Activated T-cell treated with anti-CD3 and anti-CD28 coated beads, Interleukin-2, amount 50 U/mL, for 24 hours (primary cell): ENCODE results near the gene SUPT20HL1.
"Not testable (repeated sequence)": the region's sequence is repeated elsewhere in the genome, so short reads cannot be mapped to it uniquely, and the experiment has no call there.

Source experiments
- DNase-seq: peaks from one replicate; pipeline ENCODE4 v3.0.0-alpha.2; 2020
- H3K27ac Mint-ChIP-seq: 2 replicates; pipeline ENCODE4 v1.8.0; 2020; ENCODE audit warnings: mild to moderate bottlenecking, mixed read lengths
- H3K27me3 Mint-ChIP-seq: 2 replicates; pipeline ENCODE4 v1.8.0; 2020; ENCODE audit warnings: mixed read lengths
- H3K36me3 Mint-ChIP-seq: 2 replicates; pipeline ENCODE4 v1.8.0; 2020; ENCODE audit warnings: low read depth, mixed read lengths
- H3K4me1 Mint-ChIP-seq: 2 replicates; pipeline ENCODE4 v1.8.0; 2020; ENCODE audit warnings: low read depth, mixed read lengths
- H3K4me3 Mint-ChIP-seq: 2 replicates; pipeline ENCODE4 v1.8.0; 2020; ENCODE audit warnings: mild to moderate bottlenecking, moderate library complexity, mixed read lengths
- H3K9me3 Mint-ChIP-seq: 2 replicates; pipeline ENCODE4 v1.8.0; 2020; ENCODE audit warnings: mixed read lengths

The SUPT20HL1 gene

GRCh38 chrX:24341795-24342194, 18.6 kb upstream of the SUPT20HL1 start:
- Mint-ChIP-seq H3K4me3 (no peak overlapping the region), H3K36me3 (no peaks in the 10 kb centered on the region), H3K9me3 (no peaks in the 10 kb centered on the region), H3K27ac (no peak overlapping the region), H3K27me3 (peaks cover 30% of the 10 kb centered on the region), H3K4me1 (peaks cover 17% of the 10 kb centered on the region)
- no peak for DNase-seq

GRCh38 chrX:24343719-24344118, 16.7 kb upstream of the SUPT20HL1 start:
- Mint-ChIP-seq H3K36me3 (no peaks in the 10 kb centered on the region), H3K4me1 (peaks cover 17% of the 10 kb centered on the region), H3K27ac (peak overlapping the region; percentile 16), H3K27me3 (peaks cover 38% of the 10 kb centered on the region), H3K4me3 (no peak overlapping the region), H3K9me3 (no peaks in the 10 kb centered on the region)
- no peak for DNase-seq

- Mint-ChIP-seq H3K4me1 (peaks cover 6% of the 10 kb centered on the region), H3K4me3 (no peak overlapping the region), H3K27ac (no peak overlapping the region), H3K27me3 (peaks cover 22% of the 10 kb centered on the region), H3K9me3 (no peaks in the 10 kb centered on the region), H3K36me3 (no peaks in the 10 kb centered on the region)
- DNase-seq, result no peak
These were observed 12.6 kb upstream of the SUPT20HL1 start for GRCh38 chrX:24347881-24348280.

GRCh38 chrX:24350217-24350616, 10.2 kb upstream of the SUPT20HL1 start:
- no peak overlapping the region for H3K4me3 Mint-ChIP-seq

GRCh38 chrX:24355095-24355494, 5.3 kb upstream of the SUPT20HL1 start:
- H3K9me3 Mint-ChIP-seq, result no peaks in the 10 kb centered on the region
- H3K27ac Mint-ChIP-seq, result no peak overlapping the region
- no peaks in the 10 kb centered on the region for H3K36me3 Mint-ChIP-seq
- H3K4me3 Mint-ChIP-seq, result no peak overlapping the region
- H3K4me1 Mint-ChIP-seq, result no peaks in the 10 kb centered on the region
- no peak for DNase-seq
- H3K27me3 Mint-ChIP-seq, result peaks cover 6% of the 10 kb centered on the region

More at GRCh38 chrX:24350217-24350616, 10.2 kb upstream of the SUPT20HL1 start:
- H3K27ac Mint-ChIP-seq, result no peak overlapping the region
- no peak for DNase-seq
- H3K9me3 Mint-ChIP-seq, result no peaks in the 10 kb centered on the region
- no peaks in the 10 kb centered on the region for H3K36me3 Mint-ChIP-seq
- H3K27me3 Mint-ChIP-seq, result peaks cover 15% of the 10 kb centered on the region
- no peaks in the 10 kb centered on the region for H3K4me1 Mint-ChIP-seq

- no peak for DNase-seq
- Mint-ChIP-seq H3K27me3 (peaks cover 6% of the 10 kb centered on the region), H3K4me1 (no peaks in the 10 kb centered on the region), H3K9me3 (no peaks in the 10 kb centered on the region), H3K27ac (no peak overlapping the region), H3K36me3 (no peaks in the 10 kb centered on the region), H3K4me3 (no peak overlapping the region)
These were observed 3.3 kb upstream of the SUPT20HL1 start for GRCh38 chrX:24357106-24357505.

GRCh38 chrX:24362089-24362745, 1.8 kb downstream of the SUPT20HL1 start:
- H3K27me3 Mint-ChIP-seq, H3K4me3 Mint-ChIP-seq, H3K36me3 Mint-ChIP-seq, H3K27ac Mint-ChIP-seq, DNase-seq, H3K4me1 Mint-ChIP-seq, H3K9me3 Mint-ChIP-seq: not testable (repeated sequence)

- not testable (repeated sequence) for H3K27ac Mint-ChIP-seq, H3K9me3 Mint-ChIP-seq, H3K36me3 Mint-ChIP-seq, DNase-seq, H3K27me3 Mint-ChIP-seq, H3K4me3 Mint-ChIP-seq
- H3K4me1 Mint-ChIP-seq, result peaks cover 11% of the 10 kb centered on the region
These were observed 3.2 kb downstream of the SUPT20HL1 start for GRCh38 chrX:24363432-24364181.

GRCh38 chrX:24364326-24364725, 3.9 kb downstream of the SUPT20HL1 start:
- Mint-ChIP-seq H3K36me3 (no peaks in the 10 kb centered on the region), H3K27ac (no peak overlapping the region), H3K4me3 (no peak overlapping the region), H3K4me1 (peaks cover 11% of the 10 kb centered on the region), H3K9me3 (no peaks in the 10 kb centered on the region), H3K27me3 (peaks cover 11% of the 10 kb centered on the region)
- DNase-seq, result no peak

GRCh38 chrX:24364851-24365538, 4.6 kb downstream of the SUPT20HL1 start:
- no peaks in the 10 kb centered on the region for H3K36me3 Mint-ChIP-seq
- H3K9me3 Mint-ChIP-seq, result no peaks in the 10 kb centered on the region
- H3K27ac Mint-ChIP-seq, result no peak overlapping the region
- peaks cover 12% of the 10 kb centered on the region for H3K27me3 Mint-ChIP-seq
- peaks cover 11% of the 10 kb centered on the region for H3K4me1 Mint-ChIP-seq
- DNase-seq, result no peak
- no peak overlapping the region for H3K4me3 Mint-ChIP-seq

GRCh38 chrX:24366762-24367400, 6.4 kb downstream of the SUPT20HL1 start:
- peaks cover 28% of the 10 kb centered on the region for H3K4me1 Mint-ChIP-seq
- peaks cover 31% of the 10 kb centered on the region for H3K27me3 Mint-ChIP-seq
- not testable (repeated sequence) for DNase-seq, H3K4me3 Mint-ChIP-seq, H3K36me3 Mint-ChIP-seq, H3K27ac Mint-ChIP-seq, H3K9me3 Mint-ChIP-seq

GRCh38 chrX:24369816-24370215, 9.4 kb downstream of the SUPT20HL1 start:
- no peaks in the 10 kb centered on the region for H3K36me3 Mint-ChIP-seq
- H3K9me3 Mint-ChIP-seq, result no peaks in the 10 kb centered on the region
- no peak overlapping the region for H3K27ac Mint-ChIP-seq
- DNase-seq, result no peak
- peaks cover 27% of the 10 kb centered on the region for H3K4me1 Mint-ChIP-seq
- H3K27me3 Mint-ChIP-seq, result peaks cover 54% of the 10 kb centered on the region
- no peak overlapping the region for H3K4me3 Mint-ChIP-seq

- Mint-ChIP-seq H3K4me3 (peak overlapping the region; percentile 60), H3K9me3 (no peaks in the 10 kb centered on the region), H3K36me3 (no peaks in the 10 kb centered on the region), H3K27me3 (peaks cover 51% of the 10 kb centered on the region), H3K4me1 (peaks cover 24% of the 10 kb centered on the region), H3K27ac (peak overlapping the region; percentile 37)
- DNase-seq, result peak; percentile 67
These were observed 11.0 kb downstream of the SUPT20HL1 start for GRCh38 chrX:24371391-24371972.

- Mint-ChIP-seq H3K4me3 (no peak overlapping the region), H3K36me3 (no peaks in the 10 kb centered on the region), H3K27me3 (peaks cover 58% of the 10 kb centered on the region), H3K9me3 (no peaks in the 10 kb centered on the region), H3K4me1 (peaks cover 22% of the 10 kb centered on the region), H3K27ac (no peak overlapping the region)
- DNase-seq, result no peak
These were observed 11.8 kb downstream of the SUPT20HL1 start for GRCh38 chrX:24372021-24372763.
